A549 (cell line): ENCODE data around the gene SIK3.

Source experiments
- JUNB ChIP-seq: fragments of >200 bp; sonication (Bioruptor Twin); formaldehyde crosslinking; IDR thresholded peaks from 2 replicates; pipeline ENCODE4 v1.6.1; 2016
- POLR2A ChIP-seq: IDR thresholded peaks from 2 replicates; pipeline ENCODE4 v1.6.1; 2012; ENCODE audit warnings: mild to moderate bottlenecking, low read length

- no peak for TF ChIP-seq JUNB
- TF ChIP-seq POLR2A: no peak
Observed at GRCh38 chr11:116935514-116935913, 162.7 kb downstream of the SIK3 start.
